T follicular helper cell (primary cell): ENCODE results near the gene NRBF2.

Source experiments
- DNase-seq: peaks from one replicate; pipeline ENCODE4 v3.0.0-alpha.2; 2020; ENCODE audit warnings: low read depth

Gene NRBF2

DNA sequence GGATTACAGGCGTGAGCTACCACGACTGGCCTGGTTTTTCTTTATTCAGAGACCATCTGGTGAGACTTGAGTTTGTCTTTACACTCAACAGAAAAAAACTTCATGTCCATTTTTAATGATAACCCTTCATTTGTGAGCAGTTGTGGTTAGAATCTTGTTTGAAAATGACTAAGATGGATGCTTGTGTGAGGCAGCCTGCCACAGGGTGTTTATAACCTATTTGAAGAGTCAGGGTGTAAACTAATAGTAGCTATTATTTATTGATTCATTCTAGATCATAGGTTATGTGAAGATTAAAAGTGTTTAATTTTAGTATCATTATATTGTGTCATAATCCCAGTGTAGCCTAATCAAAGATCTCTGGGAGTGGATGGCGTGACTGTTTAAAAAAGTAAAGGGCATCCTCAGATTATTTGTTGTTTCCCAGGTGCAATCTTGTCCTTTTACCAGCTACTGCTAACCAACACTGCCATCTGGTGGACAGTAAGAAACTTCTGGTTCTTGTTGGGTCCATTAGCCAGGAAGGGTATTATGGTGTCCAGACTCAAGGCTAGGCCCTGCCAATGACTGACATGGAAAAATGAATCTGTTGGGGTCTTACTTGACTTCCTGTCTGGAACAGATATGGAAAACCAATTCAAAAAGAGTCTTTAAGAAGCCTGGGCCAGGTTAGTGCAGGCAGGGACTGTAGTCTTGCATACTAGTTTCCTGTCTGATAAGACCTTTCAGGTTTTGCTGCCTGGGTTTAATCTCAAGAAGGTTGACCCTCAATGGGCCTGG lies 24.9 kb downstream of the NRBF2 start:
- peak; percentile 25 for DNase-seq

- no peak for DNase-seq
These were observed 28.5 kb downstream of the NRBF2 start for GRCh38 chr10:63161592-63161991.

- no peak for DNase-seq
These were observed 31.1 kb downstream of the NRBF2 start for GRCh38 chr10:63164166-63164623.

GRCh38 chr10:63165249-63165648 lies 32.1 kb downstream of the NRBF2 start:
- no peak for DNase-seq

DNA sequence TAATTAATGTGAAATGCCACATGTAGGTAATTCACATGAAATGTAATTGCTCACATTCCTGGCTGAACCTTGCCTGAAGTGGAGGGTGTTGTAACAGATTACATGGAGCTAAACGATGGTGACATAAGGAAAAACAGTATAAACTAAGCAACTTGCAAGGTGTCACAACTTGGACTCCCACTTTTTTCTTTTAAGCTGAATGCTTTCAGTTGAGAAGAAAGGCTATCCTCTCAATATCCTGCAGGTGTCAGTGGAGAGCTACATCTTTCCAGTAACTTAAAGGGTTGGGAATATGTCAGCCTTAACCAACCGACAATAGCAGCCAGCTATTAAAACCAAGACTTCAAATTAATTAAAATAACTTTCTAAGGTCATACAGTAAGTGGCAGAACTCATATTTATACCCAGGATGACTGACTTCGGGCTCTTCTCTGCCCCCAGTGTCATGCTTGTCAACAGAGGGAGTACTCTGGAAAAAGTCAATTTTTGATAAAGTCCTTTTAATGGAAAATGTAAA lies 33.7 kb downstream of the NRBF2 start:
- DNase-seq, result peak; percentile 9

GRCh38 chr10:63168821-63169462 lies 35.8 kb downstream of the NRBF2 start:
- DNase-seq, result no peak

GRCh38 chr10:63169624-63170023 lies 36.5 kb downstream of the NRBF2 start:
- no peak for DNase-seq

GRCh38 chr10:63171255-63171855 lies 38.2 kb downstream of the NRBF2 start:
- no peak for DNase-seq

DNA sequence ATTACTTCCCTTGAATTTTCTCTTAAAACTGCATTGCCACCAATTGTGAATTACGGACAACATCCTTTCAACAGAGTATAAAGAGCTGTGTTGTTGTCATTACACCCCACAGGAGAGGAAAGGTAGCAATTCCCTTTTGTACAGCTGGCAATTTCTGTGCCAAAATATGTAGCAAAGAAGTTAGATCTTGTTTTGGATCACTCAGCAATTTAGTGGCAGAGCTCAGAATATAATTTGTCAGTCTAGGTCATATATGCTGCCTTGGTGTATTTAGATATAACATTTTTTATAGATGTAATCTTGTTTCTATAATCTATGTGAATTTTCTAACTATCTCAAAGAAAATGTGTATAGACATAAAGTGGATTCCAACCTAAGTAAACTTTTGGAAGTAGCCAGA lies 38.8 kb downstream of the NRBF2 start:
- DNase-seq, result no peak

DNA sequence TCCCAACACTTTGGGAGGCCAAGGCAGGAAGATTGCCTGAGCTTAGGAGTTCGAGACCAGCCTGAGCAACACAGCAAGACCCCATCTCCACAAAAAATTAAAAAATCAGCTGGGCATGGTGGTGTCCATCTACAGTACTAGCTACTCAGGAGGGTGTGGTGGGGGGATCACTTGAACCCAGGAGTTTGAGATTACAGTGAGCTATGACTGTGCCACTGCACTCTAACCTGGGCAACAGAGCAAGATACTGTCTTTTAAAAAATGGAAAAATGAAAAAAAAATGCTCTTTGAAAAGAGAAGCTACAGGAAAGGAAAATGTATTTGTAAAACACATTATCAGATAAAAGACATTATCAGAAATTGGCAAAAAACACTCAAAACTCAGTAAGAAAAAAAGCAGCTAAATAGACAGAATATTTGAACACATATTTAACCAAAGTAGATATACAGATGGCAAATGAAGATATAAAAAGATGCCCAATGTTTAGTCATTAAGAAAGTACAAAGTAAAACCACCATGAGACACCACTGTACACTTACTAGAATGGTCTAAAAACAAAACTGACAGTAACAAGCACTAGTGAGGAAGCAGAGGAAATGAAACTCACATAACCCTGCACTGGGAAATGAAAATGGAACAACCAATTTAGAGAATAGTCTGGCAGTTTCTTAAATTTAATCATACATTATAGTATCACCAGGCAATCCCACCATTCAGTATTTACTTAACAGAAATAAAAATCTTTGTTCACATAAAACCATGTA lies 40.5 kb downstream of the NRBF2 start:
- no peak for DNase-seq

DNA sequence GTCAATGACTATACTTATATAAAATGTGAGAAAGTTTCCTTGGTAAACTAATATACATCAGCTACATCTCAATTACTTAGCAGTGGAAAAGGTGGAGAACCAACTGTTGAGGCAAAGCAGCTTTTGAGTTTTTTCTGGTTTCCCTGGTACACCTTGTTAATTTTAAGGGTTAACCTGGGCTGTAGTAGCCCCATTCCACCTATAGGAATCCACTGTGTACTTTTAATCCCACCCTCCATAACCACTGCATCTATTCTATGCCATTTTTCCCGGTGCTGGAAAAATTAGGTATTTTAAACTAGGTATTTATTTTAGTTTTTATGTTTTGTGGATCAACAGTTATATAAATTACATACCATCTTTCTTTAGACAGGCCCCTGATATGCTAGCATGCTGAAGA lies 42.4 kb downstream of the NRBF2 start:
- DNase-seq, result no peak

DNA sequence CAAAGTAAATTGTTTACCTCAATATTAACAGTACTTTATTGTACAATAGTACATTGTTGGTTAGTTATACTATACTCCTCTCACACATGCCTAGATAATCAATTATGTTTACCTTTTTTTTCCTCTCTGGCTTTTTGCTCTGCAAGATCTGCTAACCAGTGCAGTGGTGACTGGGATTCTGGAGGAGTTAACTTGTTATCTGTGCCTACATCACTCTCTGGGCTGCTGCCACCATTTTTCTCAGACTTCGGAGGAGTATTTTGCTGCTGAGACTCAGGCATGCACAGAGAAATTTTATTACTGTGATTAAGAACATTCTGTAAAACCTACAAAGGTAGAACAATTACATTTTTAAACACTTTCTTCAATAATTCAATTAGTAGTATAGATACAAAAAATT lies 59.7 kb downstream of the NRBF2 start:
- no peak for DNase-seq

- no peak for DNase-seq
These were observed 64.4 kb downstream of the NRBF2 start for GRCh38 chr10:63197344-63198092.

GRCh38 chr10:63199716-63200115 lies 66.6 kb downstream of the NRBF2 start:
- DNase-seq, result no peak

- no peak for DNase-seq
These were observed 67.3 kb downstream of the NRBF2 start for GRCh38 chr10:63200431-63200830.

DNA sequence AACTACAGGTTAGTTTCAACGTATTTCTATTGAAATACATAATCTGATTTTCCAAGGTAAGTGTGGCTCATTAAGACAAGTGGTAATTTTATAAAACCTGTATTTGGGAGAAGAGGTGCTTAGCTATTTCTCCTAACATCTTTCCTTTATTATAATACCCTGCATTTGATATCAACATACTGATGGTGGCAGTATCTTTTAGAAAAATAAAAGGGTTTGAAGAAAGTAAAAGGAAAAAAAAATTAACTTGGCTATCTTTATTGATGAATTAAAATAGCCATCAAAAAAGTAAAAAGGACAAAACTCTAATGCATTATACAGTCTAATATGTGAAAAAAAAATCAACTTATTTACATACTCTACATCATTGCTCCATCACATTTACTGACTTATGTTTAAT lies 68.0 kb downstream of the NRBF2 start:
- no peak for DNase-seq
